Spinal cord (tissue), 10 donors: ENCODE data around the gene C2CD4D. TPM values are rescaled to one million over a fixed set of nuclear protein-coding genes. Genes with fewer than 3 reads are reported as not detected.

Experiments used
- DNase-seq, 6 donors: peaks; one replicate each; pipeline versions ENCODE4 v3.0.0 to v3.0.0-alpha.2; 2013 to 2015; ENCODE audit warnings: low spot score in 6 of 6, low read depth in 4 of 6
- H3K27ac ChIP-seq: one replicate; pipeline ENCODE4 v1.5.1; 2013; ENCODE audit warnings: low read depth, low read length, control low read depth
- H3K27me3 ChIP-seq: one replicate; pipeline ENCODE4 v1.6.1; 2013; ENCODE audit warnings: low read length; ENCODE audit not compliant: control insufficient read depth, insufficient read depth
- H3K36me3 ChIP-seq: one replicate; pipeline ENCODE4 v1.6.1; 2013; ENCODE audit warnings: low read length; ENCODE audit not compliant: control insufficient read depth, insufficient read depth
- H3K4me1 ChIP-seq: one replicate; pipeline ENCODE4 v1.6.1; 2013; ENCODE audit warnings: low read length; ENCODE audit not compliant: control insufficient read depth, insufficient read depth
- H3K4me3 ChIP-seq: one replicate; pipeline ENCODE4 v1.5.1; 2013; ENCODE audit warnings: low read depth, low read length, control low read depth
- H3K9me3 ChIP-seq: one replicate; pipeline ENCODE4 v1.6.1; 2013; ENCODE audit warnings: low read length; ENCODE audit not compliant: control insufficient read depth, insufficient read depth
- WGBS: methylation state at CpG from one replicate; pipeline ENCODE4 v1.1.5; 2013; ENCODE audit warnings: missing lambda C conversion rate; ENCODE audit not compliant: insufficient coverage; 5-methylcytosine and 5-hydroxymethylcytosine counted together
- polyA plus RNA-seq, 2 donors: library from polyadenylated mRNA; unstranded; fragments of 120-200 nt; gene quantifications; one replicate each; pipeline ENCODE4 v1.2.1, GENCODE V29; 2013; ENCODE audit not compliant: insufficient read length in 2 of 2
- total RNA-seq, 2 donors: library from RNA; depleted of rRNA in 1 of 2; stranded (reverse); fragments of 120-200 nt in 1 of 2; fragments of >200 nt in 1 of 2; gene quantifications; one replicate each; pipeline versions ENCODE4 v1.2.3 to v1.2.4, GENCODE V29; 2013 to 2014
- donor health status: healthy.

The C2CD4D gene
- total and polyA plus RNA-seq, 4 donors = 0.74 to 0.97 TPM; not detected in 2

- no peaks in the 10 kb centered on the region for H3K27me3 ChIP-seq
- H3K4me3 ChIP-seq = no peak overlapping the region
- H3K9me3 ChIP-seq = no peaks in the 10 kb centered on the region
- H3K36me3 ChIP-seq = no peaks in the 10 kb centered on the region
- DNase-seq = no peak
- WGBS = 86% methylated on average over 2 of the region's 7 CpGs
- no peak overlapping the region for H3K27ac ChIP-seq
- H3K4me1 ChIP-seq = peaks cover 6% of the 10 kb centered on the region
These were observed 19.5 kb downstream of the C2CD4D start for GRCh38 chr1:151819976-151820623.

- no peak overlapping the region for H3K4me3 ChIP-seq
- no peak for DNase-seq
- WGBS = 83% methylated on average over 11 of the region's 12 CpGs
- H3K27ac ChIP-seq = no peak overlapping the region
- H3K4me1 ChIP-seq = peaks cover 4% of the 10 kb centered on the region
- H3K9me3 ChIP-seq = no peaks in the 10 kb centered on the region
- no peaks in the 10 kb centered on the region for H3K27me3 ChIP-seq
- H3K36me3 ChIP-seq = no peaks in the 10 kb centered on the region
These were observed 20.3 kb downstream of the C2CD4D start for GRCh38 chr1:151819227-151819835.

- Histone ChIP-seq H3K27me3 (no peaks in the 10 kb centered on the region), H3K4me1 (peaks cover 4% of the 10 kb centered on the region), H3K27ac (no peak overlapping the region), H3K4me3 (no peak overlapping the region), H3K36me3 (no peaks in the 10 kb centered on the region), H3K9me3 (no peaks in the 10 kb centered on the region)
- whole genome bisulfite sequencing = 66% methylated on average over 4 of the region's 7 CpGs
- DNase-seq = no peak
These were observed 22.3 kb downstream of the C2CD4D start for GRCh38 chr1:151817353-151817730.

DNA sequence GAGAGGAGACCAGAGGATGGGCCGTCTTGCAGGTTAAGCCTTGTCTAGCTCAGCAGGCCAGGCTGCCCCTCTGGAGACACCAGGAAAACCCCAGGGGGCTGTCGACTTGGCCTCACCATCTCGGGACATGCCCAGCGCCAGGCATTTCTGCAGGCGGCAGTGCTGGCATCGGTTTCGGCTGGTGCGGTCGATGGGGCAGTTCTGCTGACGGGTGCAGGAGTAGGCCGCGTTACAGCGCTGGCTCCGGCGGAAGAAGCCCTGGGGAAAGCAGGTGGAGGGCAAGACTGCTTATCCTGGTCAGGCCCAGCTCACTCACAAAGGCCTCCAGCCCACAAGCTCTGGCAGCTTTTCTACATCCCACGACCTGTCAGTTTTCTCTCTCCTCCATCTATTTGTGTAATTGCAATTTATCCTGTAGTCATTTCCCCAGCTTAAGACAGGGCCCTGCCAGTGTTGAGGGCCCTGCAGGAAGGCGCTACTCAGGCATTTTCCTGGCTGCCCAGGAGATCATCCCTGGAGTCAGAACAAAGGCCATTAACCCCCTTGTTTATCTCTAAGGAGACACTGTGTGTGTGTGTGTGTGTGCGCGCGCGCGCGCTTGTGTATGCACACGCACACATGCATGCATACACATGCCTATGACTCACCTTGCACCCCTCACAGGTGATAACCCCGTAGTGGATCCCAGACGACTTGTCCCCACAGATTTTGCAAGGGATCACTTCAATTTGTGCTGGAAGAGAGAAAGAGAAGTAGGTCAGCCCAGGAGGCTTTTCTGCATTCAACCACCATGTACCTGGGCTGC is 22.9 kb downstream of the C2CD4D start:
- Histone ChIP-seq H3K27ac (no peak overlapping the region), H3K4me1 (peaks cover 4% of the 10 kb centered on the region), H3K27me3 (no peaks in the 10 kb centered on the region), H3K9me3 (no peaks in the 10 kb centered on the region), H3K4me3 (no peak overlapping the region), H3K36me3 (no peaks in the 10 kb centered on the region)
- WGBS = 88% methylated on average over 18 of the region's 26 CpGs
- no peak for DNase-seq

- DNase-seq = no peak
- Histone ChIP-seq H3K4me3 (no peak overlapping the region), H3K4me1 (peaks cover 7% of the 10 kb centered on the region), H3K36me3 (no peaks in the 10 kb centered on the region), H3K27ac (no peak overlapping the region), H3K27me3 (no peaks in the 10 kb centered on the region), H3K9me3 (no peaks in the 10 kb centered on the region)
- 91% methylated on average over 4 of the region's 12 CpGs for whole genome bisulfite sequencing
These were observed 23.8 kb downstream of the C2CD4D start for GRCh38 chr1:151815716-151816327.

DNA sequence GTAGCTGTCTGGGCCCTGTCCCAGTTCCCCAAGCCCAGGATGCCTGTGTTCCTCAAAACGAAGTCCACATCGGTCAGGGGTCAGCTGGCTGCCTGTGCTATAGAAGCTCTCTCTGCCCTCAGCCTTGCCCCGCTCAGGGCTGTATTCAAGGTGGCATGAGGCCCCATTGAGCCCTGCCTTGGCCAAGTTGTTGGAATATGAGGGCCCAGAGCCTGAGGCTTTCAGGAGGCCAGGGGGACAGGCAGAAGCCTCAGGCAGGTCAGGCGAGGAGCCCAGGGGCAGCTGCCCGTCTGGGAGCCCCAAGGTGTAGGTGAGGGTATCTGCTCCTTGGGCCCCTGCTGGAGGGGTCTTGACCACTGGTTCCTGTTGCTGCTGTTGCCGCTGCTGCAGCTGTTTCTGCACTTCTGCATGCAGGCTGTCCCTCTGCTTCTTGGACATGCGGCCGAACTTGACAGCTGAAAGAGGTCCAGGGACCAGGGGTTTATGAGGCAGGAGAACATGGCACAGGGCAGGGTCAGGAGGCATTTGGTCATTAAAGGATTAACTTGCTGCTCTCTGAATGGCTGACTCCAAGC is 24.6 kb downstream of the C2CD4D start:
- Histone ChIP-seq H3K4me1 (peaks cover 7% of the 10 kb centered on the region), H3K9me3 (no peaks in the 10 kb centered on the region), H3K4me3 (no peak overlapping the region), H3K36me3 (no peaks in the 10 kb centered on the region), H3K27ac (no peak overlapping the region), H3K27me3 (no peaks in the 10 kb centered on the region)
- 90% methylated on average over 8 of the region's 8 CpGs for WGBS
- no peak for DNase-seq

DNA sequence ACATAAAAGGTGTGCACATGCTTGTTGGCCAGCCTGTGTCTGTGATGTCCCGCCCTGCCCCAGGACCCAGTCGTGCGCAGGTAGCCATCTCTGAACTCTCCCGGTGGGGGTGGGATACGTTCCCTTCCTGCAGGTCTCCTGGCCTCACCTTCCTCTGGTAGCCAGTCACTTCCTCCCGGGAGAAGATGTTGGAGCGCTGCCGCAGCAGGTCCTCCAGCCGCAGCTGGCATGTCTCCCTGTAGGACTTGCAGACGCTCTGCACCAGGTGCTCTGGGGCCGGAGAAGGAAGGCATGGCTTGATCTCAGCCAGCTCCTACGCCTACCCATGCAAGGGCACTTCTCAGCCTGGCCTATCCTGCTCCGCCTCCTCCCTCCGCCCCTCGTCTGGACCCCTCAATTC is 25.2 kb downstream of the C2CD4D start:
- Histone ChIP-seq H3K4me3 (no peak overlapping the region), H3K27me3 (no peaks in the 10 kb centered on the region), H3K36me3 (no peaks in the 10 kb centered on the region), H3K27ac (no peak overlapping the region), H3K4me1 (peaks cover 7% of the 10 kb centered on the region), H3K9me3 (no peaks in the 10 kb centered on the region)
- 80% methylated on average over 15 of the region's 15 CpGs for WGBS
- no peak for DNase-seq

- no peaks in the 10 kb centered on the region for H3K27me3 ChIP-seq
- 80% methylated on average over 9 of the region's 12 CpGs for WGBS
- H3K4me3 ChIP-seq = no peak overlapping the region
- H3K4me1 ChIP-seq = peaks cover 7% of the 10 kb centered on the region
- no peak for DNase-seq
- no peaks in the 10 kb centered on the region for H3K9me3 ChIP-seq
- no peaks in the 10 kb centered on the region for H3K36me3 ChIP-seq
- no peak overlapping the region for H3K27ac ChIP-seq
These were observed 26.2 kb downstream of the C2CD4D start for GRCh38 chr1:151813271-151813977.

GRCh38 chr1:151811181-151811580 is 28.4 kb downstream of the C2CD4D start:
- Histone ChIP-seq H3K9me3 (no peaks in the 10 kb centered on the region), H3K36me3 (no peaks in the 10 kb centered on the region), H3K4me1 (peaks cover 7% of the 10 kb centered on the region), H3K4me3 (no peak overlapping the region), H3K27ac (no peak overlapping the region), H3K27me3 (no peaks in the 10 kb centered on the region)
- DNase-seq = no peak
- 75% methylated on average over 4 of the region's 9 CpGs for WGBS
